ENCODE results near the gene OLFML2B.

Gene OLFML2B

DNA sequence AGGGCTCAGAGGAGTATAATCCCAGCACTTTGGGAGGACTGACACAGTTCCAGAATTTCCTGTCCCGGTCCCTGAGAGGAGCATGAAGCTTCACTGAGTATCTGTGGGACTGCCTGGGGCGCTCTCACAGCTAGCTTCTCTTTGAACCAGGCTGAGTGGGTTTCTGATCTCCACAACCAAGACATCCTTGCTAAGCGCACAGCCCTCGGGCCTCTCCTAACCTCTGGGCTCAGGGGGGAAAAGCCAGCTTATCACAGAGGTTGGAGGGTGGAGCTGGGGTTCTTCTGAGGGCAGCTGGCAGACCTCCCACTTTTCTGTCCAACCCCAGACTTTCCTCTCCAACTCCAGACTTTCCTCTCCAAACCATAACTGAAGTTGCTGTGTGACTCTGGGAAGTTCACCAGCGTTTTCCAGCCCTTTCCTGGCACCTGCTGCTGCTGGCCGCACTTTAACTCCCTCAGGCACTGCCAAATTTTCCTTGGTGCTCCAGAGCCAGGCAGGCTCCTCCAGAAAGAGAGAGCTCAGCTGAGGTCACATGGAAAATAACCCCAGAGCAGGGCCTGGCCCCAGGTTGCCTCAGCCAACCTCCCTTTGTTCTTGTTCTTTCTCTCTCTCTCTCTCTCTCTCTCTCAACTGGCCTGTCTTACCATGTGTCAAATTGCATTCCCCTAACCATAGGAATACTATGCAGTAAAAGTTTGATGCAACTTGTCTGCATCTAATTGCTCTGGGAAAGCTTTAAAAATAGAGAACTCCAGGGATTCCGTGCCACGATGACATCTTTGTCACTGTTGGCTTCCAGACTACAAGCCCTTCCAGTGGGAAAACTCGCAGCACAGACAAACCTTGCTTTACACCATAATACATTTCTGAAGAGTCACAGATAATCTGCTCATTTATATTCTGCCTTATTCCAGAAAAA is 49.5 kb downstream of the OLFML2B start:
- no peak for DNase-seq

DNA sequence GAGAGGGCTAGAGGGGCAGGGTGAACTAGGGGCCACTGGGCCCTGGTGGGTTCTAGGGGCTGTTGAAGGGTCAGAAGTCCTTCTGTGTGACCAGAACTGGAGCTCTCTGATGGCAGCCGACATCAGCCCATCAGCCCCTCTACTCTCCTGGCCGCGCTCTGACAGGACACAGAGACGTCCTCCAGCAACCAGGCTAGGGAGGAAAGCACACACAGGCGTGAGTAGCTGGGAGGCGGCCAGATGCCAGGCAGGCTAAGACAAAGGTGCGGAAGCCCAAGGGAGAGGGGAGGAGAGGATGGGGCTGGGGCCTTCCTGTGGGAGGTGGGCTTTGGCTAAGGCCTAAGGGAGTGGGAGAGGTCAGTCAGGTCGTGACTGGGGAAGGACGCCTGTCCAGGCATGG is 50.8 kb downstream of the OLFML2B start:
- DNase-seq = no peak

DNA sequence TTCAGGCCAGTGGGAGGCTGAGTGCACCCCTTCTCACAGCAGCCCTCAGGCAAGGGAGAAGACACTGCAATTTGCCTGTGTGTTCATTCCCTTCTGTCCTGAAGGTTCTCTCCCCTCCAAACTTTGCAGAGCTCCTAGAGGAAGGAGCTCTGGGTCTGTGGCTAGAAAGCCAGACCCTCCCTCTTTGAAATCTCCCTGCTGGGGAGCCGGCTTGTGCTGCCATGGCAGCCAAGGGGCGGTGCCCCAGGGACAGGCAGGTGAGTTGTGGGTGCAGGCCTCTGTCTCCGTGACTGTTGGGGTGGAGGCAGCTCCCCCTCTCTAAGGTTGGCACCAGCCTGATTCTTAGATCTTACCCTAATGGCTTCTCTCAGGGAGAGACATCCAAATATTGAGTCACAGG is 53.0 kb downstream of the OLFML2B start:
- no peak for DNase-seq

DNA sequence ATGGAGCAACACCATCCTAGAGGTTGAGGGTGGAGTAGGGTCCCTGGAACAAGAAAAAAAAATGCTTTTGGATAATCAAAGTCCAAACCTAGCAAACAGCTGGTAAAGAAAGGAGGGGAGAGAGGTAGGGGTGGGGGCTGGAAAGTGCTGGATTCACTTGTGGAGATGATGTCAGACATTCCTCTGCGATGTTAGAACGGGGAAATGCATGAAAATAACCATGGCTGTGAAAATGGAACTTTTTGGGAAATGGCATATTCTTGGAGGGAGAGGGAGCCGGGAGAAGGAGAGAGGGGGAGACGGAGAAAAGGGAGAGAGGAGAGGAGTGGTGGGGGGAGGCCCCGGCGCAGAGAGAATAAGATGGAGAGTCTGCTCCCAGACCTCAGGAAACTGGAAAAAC is 53.6 kb downstream of the OLFML2B start:
- DNase-seq = no peak

DNA sequence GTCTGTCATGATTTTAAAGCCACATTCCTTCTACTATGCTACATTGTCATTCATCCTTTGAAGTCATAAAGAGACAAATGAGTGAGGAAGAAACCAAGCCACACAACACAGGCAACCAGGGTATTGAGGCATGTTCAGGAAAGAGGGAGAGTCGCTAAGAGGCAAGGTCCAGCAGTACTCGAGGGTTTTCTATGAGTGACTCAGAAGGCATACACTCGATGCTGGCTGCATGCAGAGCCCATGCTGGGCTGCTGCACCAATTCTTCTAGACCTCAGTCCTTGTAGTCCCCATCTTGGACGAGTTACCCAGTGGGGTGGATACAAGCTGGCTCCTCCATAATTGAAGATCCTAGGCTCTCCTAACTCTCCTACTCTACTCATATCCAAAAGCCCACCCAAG is 57.6 kb downstream of the OLFML2B start:
- DNase-seq = no peak

DNA sequence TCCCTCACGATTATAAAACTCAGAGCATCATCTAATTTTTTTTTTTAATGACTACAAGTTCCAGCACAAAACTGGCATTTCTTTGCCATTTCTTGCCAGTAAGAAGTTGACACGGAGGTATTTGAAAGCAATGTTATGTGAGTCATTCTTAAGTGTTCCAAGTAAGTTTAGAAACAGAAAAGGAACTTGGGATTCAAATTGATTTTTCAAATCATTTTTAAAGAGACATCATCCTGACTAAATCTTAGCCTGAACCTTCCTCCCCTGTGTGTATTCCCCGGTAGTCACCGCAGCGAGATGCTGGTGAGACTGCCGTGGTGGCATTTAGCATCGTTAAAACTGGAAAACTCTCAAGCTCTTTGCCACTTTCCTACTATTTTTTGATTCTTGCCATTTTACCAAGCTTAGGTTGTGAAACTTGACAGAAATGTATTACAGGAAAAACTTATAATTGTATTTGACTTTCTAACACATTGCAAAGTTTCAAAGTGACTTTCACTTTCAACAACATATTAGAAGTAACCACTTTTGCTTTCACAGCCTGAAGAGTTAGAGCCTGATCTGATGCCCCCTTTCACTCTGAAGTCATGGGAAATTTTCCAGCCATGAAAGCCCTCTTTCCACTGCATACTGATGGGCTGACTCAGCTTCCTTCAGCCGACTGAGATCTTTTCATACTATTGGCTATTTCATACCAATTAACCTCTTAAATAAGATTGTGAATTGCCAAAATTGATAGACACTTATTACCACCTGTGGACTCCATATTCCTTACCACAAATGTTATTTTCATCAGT is 61.4 kb downstream of the OLFML2B start:
- DNase-seq = no peak

DNA sequence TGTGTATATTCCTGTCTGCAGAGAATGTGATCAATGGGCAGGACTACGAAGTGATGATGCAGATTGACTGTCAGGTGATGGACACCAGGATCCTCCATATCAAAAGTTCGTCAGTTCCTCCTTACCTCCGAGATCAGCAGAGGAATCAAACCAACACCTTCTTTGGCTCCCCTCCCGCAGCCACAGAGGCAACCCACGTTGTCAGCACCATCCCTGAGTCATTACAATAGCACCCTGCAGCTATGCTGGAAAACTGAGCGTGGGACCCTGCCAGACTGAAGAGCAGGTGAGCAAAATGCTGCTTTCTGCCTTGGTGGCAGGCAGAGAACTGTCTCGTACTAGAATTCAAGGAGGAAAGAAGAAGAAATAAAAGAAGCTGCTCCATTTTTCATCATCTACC is 65.2 kb downstream of the OLFML2B start:
- no peak for DNase-seq

DNA sequence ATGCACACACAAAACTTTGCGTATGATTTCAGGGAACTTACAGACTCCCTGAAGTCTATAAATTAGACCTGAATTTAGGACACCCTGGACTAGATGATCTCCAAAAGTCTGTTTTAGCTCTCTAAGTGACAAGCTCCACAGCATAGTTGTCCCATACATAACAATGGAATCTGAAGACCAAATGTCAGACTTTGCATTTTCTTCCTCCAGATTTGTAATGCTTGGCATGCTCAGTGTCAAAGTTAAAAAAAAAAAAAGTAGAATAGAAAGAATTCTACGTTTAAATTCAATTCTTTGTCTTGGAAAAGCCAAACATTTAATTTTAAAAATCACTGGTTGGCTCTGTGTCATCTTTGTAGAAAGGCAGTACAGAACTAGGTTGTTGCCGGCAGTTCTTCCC is 66.7 kb downstream of the OLFML2B start:
- DNase-seq = no peak

DNA sequence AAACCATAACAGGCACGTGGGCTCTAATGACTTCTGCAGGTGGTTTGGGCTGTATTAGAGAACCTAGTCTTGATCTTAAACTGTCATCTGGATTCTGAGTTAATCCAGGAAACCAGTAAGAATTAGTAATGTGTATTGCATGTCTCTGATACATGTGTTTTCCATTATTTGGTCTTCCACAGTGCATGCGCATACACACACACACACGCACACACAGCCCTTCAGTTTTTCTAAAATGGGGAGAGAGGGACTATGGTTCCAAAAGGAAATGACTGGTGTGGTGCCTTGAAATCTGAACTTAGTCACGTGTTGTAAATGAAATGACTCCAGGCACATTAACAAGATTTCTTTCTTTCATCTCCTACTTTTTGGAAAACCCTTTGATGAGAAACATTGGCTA is 67.6 kb downstream of the OLFML2B start:
- peak; percentile 69 for DNase-seq

DNA sequence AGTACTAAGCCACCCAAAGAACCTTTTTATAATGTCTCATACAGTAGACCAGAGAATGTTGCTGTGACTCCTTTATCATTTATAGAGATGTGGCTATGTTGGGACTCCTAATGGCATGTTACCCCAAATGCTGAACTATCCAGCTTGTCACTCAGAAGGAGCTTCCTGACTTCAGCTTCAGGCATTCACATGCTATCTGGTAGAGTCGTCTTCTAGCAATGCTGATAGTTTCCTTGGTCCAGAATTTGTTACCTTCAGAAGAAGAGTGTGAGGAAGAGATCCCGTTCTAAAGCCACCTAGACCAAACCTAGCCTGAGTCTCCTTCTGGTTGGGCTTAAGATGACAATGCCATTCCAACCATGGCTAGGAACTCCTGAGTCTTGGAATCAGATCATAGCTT is 68.1 kb downstream of the OLFML2B start:
- DNase-seq = no peak

DNA sequence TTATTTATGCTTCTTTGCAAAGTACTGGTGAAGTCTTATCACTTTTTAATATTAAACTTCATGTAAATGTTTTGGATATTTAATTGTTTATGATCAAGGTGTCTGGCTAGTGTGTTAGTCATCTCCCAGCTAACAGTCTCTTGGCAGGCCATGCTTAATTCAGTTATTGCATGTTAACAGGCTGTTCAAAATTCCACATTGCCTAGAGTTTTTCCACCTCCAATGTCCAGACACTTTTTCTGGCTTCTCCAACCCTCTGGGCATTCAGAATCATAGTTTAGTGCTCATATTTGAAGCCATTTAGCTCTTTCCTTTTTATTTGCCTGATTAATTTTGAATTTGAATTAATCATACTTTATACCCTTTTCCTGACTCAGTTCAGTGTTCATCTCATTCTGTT is 69.2 kb downstream of the OLFML2B start:
- no peak for DNase-seq

DNA sequence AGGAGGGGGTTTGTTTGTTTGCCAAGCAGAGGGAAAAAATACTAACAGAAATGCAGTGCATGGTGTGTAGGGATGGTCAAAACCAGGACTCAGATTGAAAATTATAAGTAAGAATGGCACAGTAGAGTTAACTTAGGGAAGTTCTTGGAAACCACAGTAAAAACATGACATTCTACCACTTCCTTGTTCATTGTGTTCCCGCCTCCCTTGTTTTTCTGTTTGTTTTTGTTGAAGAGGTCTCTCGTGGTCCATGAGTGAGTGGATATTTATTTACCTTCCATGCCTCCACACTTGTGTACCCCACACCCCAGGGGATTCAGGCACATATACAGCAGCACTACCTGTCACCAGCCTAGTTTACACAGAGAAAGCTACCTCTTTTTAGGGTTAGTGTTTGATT is 69.6 kb downstream of the OLFML2B start:
- no peak for DNase-seq

DNA sequence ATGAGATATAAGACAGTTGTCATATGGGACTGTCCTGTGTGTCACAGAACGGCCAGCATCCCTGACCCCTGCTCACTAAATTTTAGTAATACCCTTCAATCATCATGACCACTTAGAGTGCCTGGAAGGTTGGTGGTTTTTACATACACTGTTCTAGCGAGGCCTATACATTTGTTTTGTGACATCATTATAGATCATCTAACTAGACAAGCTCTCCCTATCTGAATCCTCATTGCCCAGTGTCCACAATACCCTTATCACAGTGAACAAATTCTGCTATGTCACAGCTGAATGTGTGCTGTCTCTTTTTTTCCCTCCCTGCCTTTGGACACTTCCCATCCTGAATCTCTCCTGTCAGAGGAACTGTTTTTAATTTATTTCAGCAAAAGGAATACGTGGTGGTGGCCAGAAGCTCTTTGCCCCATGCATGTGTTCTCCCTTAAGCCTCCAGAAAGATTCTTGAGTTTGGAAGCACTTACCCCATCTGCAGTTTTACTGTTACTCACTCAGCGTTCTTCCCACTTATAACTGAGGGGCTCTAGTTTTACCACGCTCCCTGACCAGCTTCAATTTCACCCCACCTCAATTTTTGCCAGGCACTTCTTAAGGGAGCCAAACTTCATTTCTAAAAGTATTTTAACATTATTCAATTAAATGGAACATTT is 70.3 kb downstream of the OLFML2B start:
- DNase-seq = no peak

DNA sequence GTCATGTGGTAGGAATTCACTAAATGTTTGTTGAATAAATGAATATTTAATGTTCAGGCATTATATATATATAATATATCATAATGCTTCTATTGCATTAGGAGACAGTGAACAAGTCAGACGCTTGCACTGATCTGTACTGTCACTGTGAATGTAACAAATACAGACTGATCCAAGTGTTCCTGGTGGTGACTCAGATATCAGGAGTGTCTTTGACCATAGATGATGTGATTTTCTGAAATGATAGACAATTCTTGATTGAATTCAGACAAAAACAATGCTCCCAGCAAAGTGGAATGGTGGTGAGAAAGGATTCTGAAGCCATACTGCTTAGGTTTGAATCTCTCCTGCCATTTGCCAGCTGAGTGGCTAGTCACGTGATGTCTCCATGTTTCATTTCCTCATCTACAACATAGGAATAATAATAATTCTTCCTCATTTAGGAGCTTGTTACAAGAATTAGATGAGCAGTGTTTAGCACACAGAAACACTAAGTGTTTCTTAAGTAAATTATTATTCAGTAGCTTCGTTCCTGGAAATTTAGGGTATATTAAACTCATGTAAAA is 71.0 kb downstream of the OLFML2B start:
- DNase-seq = no peak

DNA sequence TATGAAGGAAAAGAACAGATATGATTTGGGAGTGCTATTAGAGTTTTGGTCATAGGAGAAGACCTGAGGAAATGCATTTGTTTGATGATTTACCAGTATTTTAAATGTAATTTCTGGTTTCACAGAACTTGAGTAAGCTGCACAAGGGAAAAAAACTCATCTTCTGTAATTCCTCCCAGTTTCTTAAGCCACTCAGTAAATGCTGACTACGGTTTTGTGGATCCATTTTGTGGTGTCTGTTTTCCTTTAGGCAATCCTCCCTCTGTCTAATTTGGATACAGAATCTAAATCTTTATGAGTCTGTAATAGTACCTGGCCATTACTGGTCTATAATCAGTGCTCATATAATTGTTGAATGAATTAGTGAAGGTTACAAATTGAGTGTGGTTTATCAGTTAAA is 72.0 kb downstream of the OLFML2B start:
- no peak for DNase-seq

DNA sequence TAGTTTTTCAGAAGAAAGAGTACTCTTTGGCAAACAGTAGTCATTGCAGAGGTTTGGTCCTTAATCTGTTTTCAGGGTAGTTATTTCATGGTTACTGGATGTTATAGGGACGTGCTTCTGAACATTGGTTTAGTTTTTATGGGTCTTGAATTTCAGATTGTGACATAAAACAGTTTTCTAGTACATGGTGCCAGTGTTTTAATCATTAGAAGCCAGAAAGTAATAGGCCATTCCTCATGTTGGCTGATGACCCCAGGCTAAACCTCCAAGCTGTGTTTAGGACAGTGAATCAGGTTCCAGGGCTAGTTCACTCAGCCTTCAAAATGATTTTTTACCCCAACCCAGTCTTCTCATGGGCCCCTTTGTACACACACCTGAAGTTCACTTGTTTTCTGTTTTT is 73.3 kb downstream of the OLFML2B start:
- no peak for DNase-seq

DNA sequence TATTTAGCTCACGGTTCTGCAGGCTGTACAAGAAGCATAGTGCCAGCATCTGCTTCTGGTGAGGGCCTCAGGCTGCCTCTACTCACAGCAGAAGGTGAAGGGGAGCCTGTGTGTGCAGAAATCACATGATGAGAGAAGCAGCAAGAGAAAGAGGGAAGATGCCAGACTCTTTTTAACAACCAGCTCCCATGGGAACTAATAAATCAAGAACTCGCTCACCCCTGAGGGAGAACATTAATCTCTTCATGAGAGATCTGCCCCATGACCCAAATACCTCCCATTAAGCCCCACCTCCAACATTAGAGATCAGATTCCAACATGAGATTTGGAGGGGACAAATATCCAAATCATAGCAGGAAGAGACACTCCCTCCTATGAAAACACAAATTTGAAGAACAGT is 74.1 kb downstream of the OLFML2B start:
- DNase-seq = no peak

DNA sequence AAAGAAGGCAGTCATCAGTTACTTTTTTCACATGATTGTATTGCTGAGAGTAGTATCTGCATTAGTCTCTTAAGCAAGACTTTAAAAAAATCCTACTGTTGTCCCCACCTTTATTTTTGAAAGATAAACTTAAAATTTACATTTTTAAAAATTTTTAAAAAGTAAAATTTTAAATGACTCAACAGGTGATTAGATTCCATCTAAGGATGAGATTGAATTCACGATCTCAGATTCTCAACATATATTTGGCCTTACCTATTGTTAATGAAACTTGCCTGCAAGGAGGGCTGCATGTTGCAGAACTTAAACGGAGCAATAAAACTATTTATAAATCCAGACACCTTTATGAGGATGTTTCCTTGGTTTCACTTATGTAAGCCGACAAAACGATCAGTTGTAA is 75.2 kb downstream of the OLFML2B start:
- no peak for DNase-seq

DNA sequence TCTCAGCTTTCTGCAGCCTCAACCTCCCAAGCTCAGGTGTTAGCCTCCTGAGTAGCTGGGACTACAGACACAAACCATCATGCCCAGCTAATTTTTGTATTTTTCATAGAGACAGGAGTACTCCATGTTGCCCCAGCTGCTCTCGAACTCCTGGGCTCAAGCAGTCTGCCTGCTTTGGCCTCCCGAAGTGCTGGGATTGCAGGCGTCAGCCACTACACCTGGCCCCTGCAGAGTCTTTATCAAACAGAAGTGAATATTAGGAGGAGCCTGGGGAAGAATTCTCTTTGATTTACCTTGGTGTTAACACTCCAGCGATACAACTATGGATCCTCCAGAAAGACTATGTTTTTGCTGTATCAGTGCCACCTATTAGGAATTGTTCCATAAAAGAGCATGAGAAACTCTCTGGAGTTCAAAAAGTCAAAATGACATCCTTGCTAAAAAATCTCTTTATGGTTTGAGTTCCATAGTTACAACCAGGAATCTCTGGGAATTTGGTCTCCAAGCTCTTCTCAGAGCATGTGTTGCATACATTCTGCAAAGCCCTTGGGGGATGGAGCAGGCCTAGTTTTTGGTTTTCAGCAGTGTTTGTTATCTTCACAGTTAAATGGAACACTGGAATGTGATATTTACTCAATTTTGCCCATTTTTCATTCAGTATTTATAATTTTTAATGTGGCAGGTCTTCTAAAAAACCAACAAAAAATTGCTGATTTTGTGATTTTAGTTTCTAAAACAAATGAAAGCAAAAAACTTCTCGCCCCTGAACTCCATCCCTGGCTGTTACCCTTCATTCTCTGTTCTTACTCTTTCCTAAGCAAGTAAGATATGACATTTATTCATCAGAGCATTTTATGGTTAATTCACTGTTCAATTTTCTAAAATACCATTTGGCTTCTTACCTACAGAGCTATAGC is 77.3 kb downstream of the OLFML2B start:
- peak; percentile 42 for DNase-seq

DNA sequence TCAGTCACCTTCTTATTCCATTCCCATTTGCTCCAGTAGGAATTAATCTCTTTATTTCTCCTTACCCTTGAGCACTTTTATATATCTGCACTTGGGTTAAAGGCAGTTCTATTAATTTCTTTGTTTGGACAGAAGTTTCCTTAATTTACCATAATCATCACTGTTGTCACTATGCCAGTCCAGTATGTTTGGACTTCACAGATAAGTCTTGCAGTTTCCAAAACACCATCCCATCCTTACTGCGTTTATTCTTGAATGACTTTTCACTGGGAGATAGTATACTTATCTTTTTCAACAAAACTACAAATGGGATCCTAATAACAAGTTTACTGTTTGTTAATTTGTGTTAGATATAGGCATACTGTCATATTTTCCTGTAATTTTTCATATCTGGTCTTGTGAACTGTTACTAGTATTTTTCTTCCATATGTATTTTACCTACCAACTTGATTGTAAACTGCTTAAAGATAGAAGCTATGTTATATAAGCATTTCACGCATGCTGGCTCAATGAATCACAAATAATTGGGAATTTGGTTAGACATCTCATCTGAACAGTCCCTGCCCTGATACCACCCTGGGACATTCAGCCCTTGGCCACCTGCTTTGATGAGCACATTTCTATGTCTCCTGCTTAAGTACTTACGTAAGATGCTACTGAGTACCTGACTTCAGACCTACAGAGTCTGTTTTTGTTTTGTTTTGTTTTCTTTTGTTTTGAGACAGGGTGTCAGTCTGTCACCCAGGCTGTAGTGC is 78.2 kb downstream of the OLFML2B start:
- no peak for DNase-seq

DNA sequence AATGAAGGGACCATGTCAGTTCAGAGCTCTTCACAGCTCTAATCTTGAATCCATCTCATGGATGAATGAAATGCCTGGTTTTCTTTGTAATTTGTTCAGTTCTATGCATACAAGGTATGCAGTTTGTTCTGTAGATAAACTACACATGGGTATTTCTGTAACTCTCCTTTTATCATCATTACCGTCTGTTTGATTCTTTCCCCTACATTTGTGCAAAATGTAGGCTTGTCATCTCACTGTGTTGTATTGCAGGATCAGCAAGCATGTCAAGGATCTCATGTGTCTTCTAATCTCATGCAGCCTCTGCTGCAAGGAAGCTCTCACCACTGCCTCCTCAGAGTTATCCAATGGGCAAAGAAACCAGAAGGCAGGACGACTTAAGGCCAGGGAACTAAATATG is 79.3 kb downstream of the OLFML2B start:
- DNase-seq = no peak

Measured in eye (tissue), 1 donor.